B cell (primary cell): ENCODE measurements around the gene EML5. TPM values are rescaled to one million over a fixed set of nuclear protein-coding genes. Genes with fewer than 3 reads are reported as not detected.
A peak's percentile ranks its signal among the peaks of the same experiment; 100 is the strongest.

Experiments used
- ATAC-seq: fragments of 200-7000 bp; cut with Tn5 transposase; one replicate; pipeline ENCODE4 v1.10.0; 2021; ENCODE audit warnings: low read depth, mild to moderate bottlenecking, moderate number of reproducible peaks, moderate library complexity
- CTCF ChIA-PET: fragments of 350-600 bp; sonication (Branson Sonifier 250); formaldehyde crosslinking; loops from one replicate; lab custom pipeline; 2021; ENCODE audit warnings: antibody characterized with exemption, inconsistent platforms; lab: Charles Lee
- POLR2A ChIA-PET: fragments of 350-600 bp; sonication (Branson Sonifier 250); formaldehyde crosslinking; loops from one replicate; lab custom pipeline; 2021; ENCODE audit warnings: antibody characterized with exemption; lab: Charles Lee
- DNase-seq: peaks from one replicate; pipeline ENCODE4 v3.0.0; 2013
- H2AFZ ChIP-seq: 2 replicates; pipeline ENCODE4 v1.6.1; 2012; ENCODE audit warnings: mild to moderate bottlenecking, low read depth, low read length; ENCODE audit not compliant: insufficient read depth, poor library complexity, severe bottlenecking
- H3K27ac ChIP-seq, 2 donors: 1 replicate in 1 of 2; 2 replicates in 1 of 2; pipeline ENCODE4 v1.5.1; 2012 to 2013; ENCODE audit warnings: low read length in 2 of 2, mild to moderate bottlenecking in 2 of 2, moderate library complexity in 1 of 2
- H3K27me3 ChIP-seq, 4 experiments: fragments of 200-600 bp in 1 of 4; sonication (generic) in 1 of 4; replicated peaks in 1 of 4; 1 replicate in 2 of 4; 2 replicates in 2 of 4; pipeline versions ENCODE4 v1.6.1 to v1.7.0; 2013 to 2016; ENCODE audit warnings: low read length in 3 of 4, mild to moderate bottlenecking in 2 of 4, mixed read lengths in 1 of 4, moderate library complexity in 1 of 4; ENCODE audit not compliant: insufficient read depth in 4 of 4, control insufficient read depth in 3 of 4; ENCODE audit errors: control extremely low read depth in 1 of 4
- H3K36me3 ChIP-seq, 2 experiments: replicated peaks in 1 of 2; 1 replicate in 1 of 2; 2 replicates in 1 of 2; pipeline versions ENCODE4 v1.6.1 to v1.7.1; 2013; ENCODE audit warnings: low read length in 1 of 2; ENCODE audit not compliant: insufficient read depth in 2 of 2, control insufficient read depth in 1 of 2; ENCODE audit errors: control extremely low read depth in 1 of 2, extremely low read depth in 1 of 2
- H3K4me1 ChIP-seq, 2 donors: fragments of 200-600 bp in 1 of 2; sonication (generic) in 1 of 2; 1 replicate in 1 of 2; 2 replicates in 1 of 2; pipeline versions ENCODE4 v1.5.1 to v1.6.1; 2013 to 2017; ENCODE audit warnings: low read length in 2 of 2; ENCODE audit not compliant: control insufficient read depth in 2 of 2, insufficient read depth in 2 of 2
- H3K4me2 ChIP-seq: replicated peaks from 2 replicates; pipeline ENCODE3; 2012; ENCODE audit warnings: mild to moderate bottlenecking, low read depth, low read length; ENCODE audit not compliant: poor library complexity, severe bottlenecking
- H3K4me3 ChIP-seq, 5 experiments: fragments of 200-600 bp in 1 of 5; sonication (generic) in 1 of 5; 1 replicate in 3 of 5; 2 replicates in 2 of 5; pipeline versions ENCODE4 v1.5.1 to v1.7.0; 2011 to 2016; ENCODE audit warnings: low read length in 4 of 5, mild to moderate bottlenecking in 4 of 5, low read depth in 2 of 5, control low read depth in 1 of 5, moderate library complexity in 1 of 5; ENCODE audit not compliant: insufficient read depth in 1 of 5; ENCODE audit errors: control extremely low read depth in 1 of 5, extremely low read depth in 1 of 5
- H3K79me2 ChIP-seq: fragments of 200-600 bp; sonication (generic); one replicate; pipeline ENCODE4 v1.6.0; 2016; ENCODE audit warnings: low read length; ENCODE audit not compliant: control insufficient read depth, insufficient read depth
- H3K9ac ChIP-seq: fragments of 200-600 bp; sonication (generic); 2 replicates; pipeline ENCODE4 v1.6.1; 2017; ENCODE audit warnings: mild to moderate bottlenecking, low read length, moderate library complexity
- H3K9me3 ChIP-seq, 3 donors: one replicate each; pipeline versions ENCODE4 v1.6.1 to v1.7.1; 2013; ENCODE audit warnings: low read length in 2 of 3; ENCODE audit not compliant: control insufficient read depth in 2 of 3, insufficient read depth in 1 of 3; ENCODE audit errors: control extremely low read depth in 1 of 3
- H4K20me1 ChIP-seq: 2 replicates; pipeline ENCODE4 v1.6.0; 2012; ENCODE audit warnings: mild to moderate bottlenecking, low read length; ENCODE audit not compliant: insufficient read depth, control insufficient read depth, poor library complexity, severe bottlenecking
- H3K27ac Mint-ChIP-seq: one replicate; pipeline ENCODE4 v1.8.0; 2021; ENCODE audit warnings: mixed read lengths
- H3K27me3 Mint-ChIP-seq: one replicate; pipeline ENCODE4 v1.8.0; 2021; ENCODE audit warnings: mixed read lengths
- H3K4me1 Mint-ChIP-seq: one replicate; pipeline ENCODE4 v1.8.0; 2021; ENCODE audit warnings: mixed read lengths
- H3K4me3 Mint-ChIP-seq: one replicate; pipeline ENCODE4 v1.8.0; 2021; ENCODE audit warnings: mixed read lengths
- H3K9me3 Mint-ChIP-seq: one replicate; pipeline ENCODE4 v1.8.0; 2022; ENCODE audit warnings: mixed read lengths; ENCODE audit not compliant: insufficient read depth
- CTCF ChIP-seq: fragments of 200-600 bp; IDR thresholded peaks from one replicate; pipeline ENCODE4 v1.8.0; 2022; ENCODE audit warnings: antibody characterized with exemption, mild to moderate bottlenecking
- EZH2 ChIP-seq: IDR thresholded peaks from 2 replicates; pipeline ENCODE4 v1.6.1; 2012; ENCODE audit warnings: borderline replicate concordance, low read depth, mild to moderate bottlenecking, moderate library complexity, low read length; ENCODE audit not compliant: insufficient read depth, poor library complexity, severe bottlenecking
- WGBS: methylation state at CpG from one replicate; pipeline ENCODE4 v1.1.5; 2013; ENCODE audit warnings: missing lambda C conversion rate; ENCODE audit not compliant: insufficient coverage; 5-methylcytosine and 5-hydroxymethylcytosine counted together
- intact Hi-C: fragments of 100-400 bp; cut with micrococcal nuclease; formaldehyde crosslinking; loops from one replicate; pipeline ENCODE4 v1.10.0; 2022
- polyA plus RNA-seq: library from polyadenylated mRNA; depleted of rRNA; stranded (reverse); fragments of >200 nt; gene quantifications from 2 replicates; pipeline ENCODE4 v1.2.3, GENCODE V29; 2012
- total RNA-seq, 2 donors: library from RNA; stranded (reverse); fragments of 120-200 nt in 1 of 2; gene quantifications; 1 replicate in 1 of 2; 2 replicates in 1 of 2; pipeline versions ENCODE4 v1.2.3 to v1.2.4, GENCODE V29; 2013 to 2022

EML5 gene
- total and polyA plus RNA-seq, 2 donors (not counting 1 experiment from before 2014, with no cell fraction given): 1.7 to 6.9 TPM

- Histone ChIP-seq H3K79me2 (peaks cover 15% of the 10 kb centered on the region), H3K9me3 (peaks cover 5 to 8% (median 6%) of the 10 kb centered on the region in 3 donors), H4K20me1 (no peaks in the 10 kb centered on the region), H3K27me3 (peaks cover 0 to 10% (median 3%) of the 10 kb centered on the region in 4 experiments), H3K4me3 (peak overlapping the region; percentile 63 to 93 (median 86)), H3K4me2 (peak overlapping the region; percentile 86), H3K4me1 (peaks cover 12 to 14% of the 10 kb centered on the region in 2 donors), H3K27ac (no peak overlapping the region), H3K9ac (peak overlapping the region; percentile 85), H2AFZ (peak overlapping the region; percentile 96), H3K36me3 (peaks cover 10 to 11% of the 10 kb centered on the region in 2 experiments)
- DNase-seq (no peak), ATAC-seq (no peak)
- peaks cover 10% of the 10 kb centered on the region for H3K27me3 Mint-ChIP-seq
- WGBS: no CpG with 5 or more reads among the region's 7 CpGs
- H3K4me3 Mint-ChIP-seq: peak overlapping the region; percentile 94
- ChIA-PET CTCF (no interaction called here), POLR2A (no interaction called here)
- peak overlapping the region; percentile 22 for H3K27ac Mint-ChIP-seq
- no peaks in the 10 kb centered on the region for H3K9me3 Mint-ChIP-seq
- H3K4me1 Mint-ChIP-seq: peaks cover 20% of the 10 kb centered on the region
- intact Hi-C loops: loop anchor here (1.0 to 10.0 kb wide), 5 partner anchors 179 to 1391 kb away; partner anchors contain the start of genes EFCAB11, GALC, SPATA7 and TDP1
- TF ChIP-seq CTCF: no peak
- TF ChIP-seq EZH2: no peak
Measured at GRCh38 chr14:88563845-88564244, 228.9 kb downstream of the EML5 start.

GRCh38 chr14:88562831-88563686 is 229.7 kb downstream of the EML5 start, which contains the start of gene ZC3H14:
Gene ZC3H14, plus strand, starts transcription at chr14:88563037. Its CDS starts 97 bp downstream, at chr14:88563134.
- Histone ChIP-seq H3K9ac (peak within 1 kb of the TSS; percentile 85), H3K36me3 (peaks cover 4 to 6% of the 10 kb centered on the region in 2 experiments), H3K27me3 (peaks cover 0 to 13% (median 3%) of the 10 kb centered on the region in 4 experiments), H3K79me2 (peaks cover 15% of the 10 kb centered on the region), H3K4me1 (peaks cover 12 to 14% of the 10 kb centered on the region in 2 donors), H3K4me2 (peak within 1 kb of the TSS; percentile 86), H3K4me3 (peak within 1 kb of the TSS; percentile 63 to 93 (median 86)), H3K27ac (peak within 1 kb of the TSS; percentile 48 to 75), H2AFZ (peak within 1 kb of the TSS; percentile 96), H4K20me1 (no peaks in the 10 kb centered on the region), H3K9me3 (peaks cover 2 to 4% (median 3%) of the 10 kb centered on the region in 3 donors)
- WGBS: under 1% methylated on average over 95 of the region's 99 CpGs
- ChIA-PET CTCF (interaction anchor here (0.6 to 1.0 kb wide), 2 partner anchors 10 to 11 kb away, joined by 3 read pairs; no protein-coding TSS in a partner anchor), POLR2A (no interaction called here)
- ATAC-seq: peak; percentile 95
- peaks cover 13% of the 10 kb centered on the region for H3K27me3 Mint-ChIP-seq
- peak within 1 kb of the TSS; percentile 90 for H3K27ac Mint-ChIP-seq
- intact Hi-C loops: loop anchor here (1.0 to 10.0 kb wide), 6 partner anchors 178 to 1392 kb away; partner anchors contain the start of genes EFCAB11, EML5, GALC and SPATA7
- peak within 1 kb of the TSS; percentile 94 for H3K4me3 Mint-ChIP-seq
- no peaks in the 10 kb centered on the region for H3K9me3 Mint-ChIP-seq
- TF ChIP-seq CTCF (no peak), EZH2 (no peak)
- DNase-seq: peak; percentile 93
- H3K4me1 Mint-ChIP-seq: peaks cover 20% of the 10 kb centered on the region
